K562 (cell line): ENCODE data around the gene SLC38A2. TPM values are rescaled to one million over a fixed set of nuclear protein-coding genes. Genes with fewer than 3 reads are reported as not detected.

Experiments
- EGR1 ChIP-seq: fragments of 450-650 bp; conservative IDR thresholded peaks from 2 replicates; pipeline ENCODE4 v1.6.1; 2017; ENCODE audit warnings: mild to moderate bottlenecking
- ETV1 ChIP-seq: fragments of 450-650 bp; conservative IDR thresholded peaks from 2 replicates; pipeline ENCODE4 v1.6.1; 2016; ENCODE audit warnings: missing genetic modification characterization, control low read depth, low read depth, missing compliant biosample characterization
- ETV5 ChIP-seq: sonication (generic); formaldehyde crosslinking; IDR thresholded peaks from 2 replicates; pipeline ENCODE4 v1.4.0; 2020; ENCODE audit warnings: low read depth, mild to moderate bottlenecking, missing genetic modification reagents
- GTF2F1 ChIP-seq: IDR thresholded peaks from 2 replicates; pipeline ENCODE4 v1.6.1; 2011; ENCODE audit warnings: low read depth, low read length, improper control_type of control experiment
- HMG20A ChIP-seq: fragments of 450-650 bp; formaldehyde crosslinking; conservative IDR thresholded peaks from 2 replicates; pipeline ENCODE4 v1.4.0; 2020; ENCODE audit warnings: mild to moderate bottlenecking, mixed read lengths
- MCM2 ChIP-seq: fragments of 450-650 bp; IDR thresholded peaks from 2 replicates; pipeline ENCODE4 v1.6.1; 2017; ENCODE audit warnings: low read depth, mild to moderate bottlenecking
- MCM5 ChIP-seq: fragments of 450-650 bp; IDR thresholded peaks from 2 replicates; pipeline ENCODE4 v1.6.1; 2016; ENCODE audit warnings: low read depth
- POLR2AphosphoS5 ChIP-seq: IDR thresholded peaks from 2 replicates; pipeline ENCODE4 v1.6.1; 2011; ENCODE audit warnings: mild to moderate bottlenecking, low read depth, low read length, moderate library complexity; ENCODE audit not compliant: control insufficient read depth, insufficient read depth
- SNIP1 ChIP-seq: fragments of 450-650 bp; IDR thresholded peaks from 2 replicates; pipeline ENCODE4 v1.7.1; 2017; ENCODE audit warnings: low read depth, mild to moderate bottlenecking
- STAT5B ChIP-seq: fragments of 250-450 bp; sonication (Bioruptor Pico); IDR thresholded peaks from 2 replicates; pipeline ENCODE4 v1.8.0; 2021; ENCODE audit warnings: mild to moderate bottlenecking, inconsistent platforms
- XRCC5 ChIP-seq: fragments of 200-400 bp; formaldehyde crosslinking; IDR thresholded peaks from 2 replicates; pipeline ENCODE4 v1.6.1; 2017; ENCODE audit warnings: low read depth, mild to moderate bottlenecking, low read length
- ZNF3 ChIP-seq: fragments of 250-450 bp; sonication (Bioruptor Pico); IDR thresholded peaks from 2 replicates; pipeline ENCODE4 v1.5.0; 2021; ENCODE audit warnings: mild to moderate bottlenecking, moderate library complexity
- ZNF347 ChIP-seq: fragments of 450-650 bp; formaldehyde crosslinking; IDR thresholded peaks from 2 replicates; pipeline ENCODE4 v1.4.0; 2020; ENCODE audit warnings: low read depth, mild to moderate bottlenecking, moderate library complexity
- ZNF511 ChIP-seq: sonication (generic); formaldehyde crosslinking; IDR thresholded peaks from 2 replicates; pipeline ENCODE4 v1.8.0; 2022; ENCODE audit warnings: mild to moderate bottlenecking, missing genetic modification reagents
- ZNF512 ChIP-seq: IDR thresholded peaks from 2 replicates; pipeline ENCODE4 v1.6.1; 2016; ENCODE audit warnings: missing genetic modification characterization, missing compliant biosample characterization
- ZNF707 ChIP-seq: fragments of 250-450 bp; sonication (Bioruptor Pico); conservative IDR thresholded peaks from 2 replicates; pipeline ENCODE4 v1.8.0; 2022; ENCODE audit warnings: inconsistent platforms, mild to moderate bottlenecking, moderate library complexity
- polyA plus RNA-seq, 8 experiments: library from polyadenylated mRNA; depleted of rRNA in 4 of 8; stranded (reverse) in 5 of 8; unstranded in 3 of 8; fragments of >200 nt; fragmentation: Nextera tagmentation in 2 of 8; fragmentation: Illumina TruSeq in 1 of 8; extraction: Ambion mirVana in 2 of 8; extraction: Trizol in 1 of 8; gene quantifications; 2 replicates each; pipeline versions ENCODE4 v1.2.1 to v1.2.3, GENCODE V29; 2011 to 2014; ENCODE audit warnings: inconsistent platforms in 1 of 8, missing spikeins in 1 of 8
- total RNA-seq, 7 experiments: library from RNA; depleted of rRNA in 6 of 7; stranded (reverse); fragments of >200 nt in 6 of 7; fragmentation: Illumina TruSeq in 2 of 7; extraction: Trizol in 2 of 7; gene quantifications; 2 replicates each; pipeline versions ENCODE4 v1.2.1 to v1.2.3, GENCODE V29; 2011 to 2021; ENCODE audit warnings: low replicate concordance in 1 of 7
- TF ChIP-seq, protein P1 (sequence below), 2 experiments: fragments of 150-350 bp in 1 of 2; IDR thresholded peaks; 2 replicates each; pipeline ENCODE4 v1.6.1; 2012 to 2016; ENCODE audit warnings: low read depth in 2 of 2, low read length in 2 of 2, mild to moderate bottlenecking in 1 of 2, moderate library complexity in 1 of 2
- TF ChIP-seq, protein P2 (sequence below), 2 experiments: fragments of 450-650 bp; IDR thresholded peaks; 2 replicates each; pipeline ENCODE4 v1.6.1; 2018; ENCODE audit warnings: mild to moderate bottlenecking in 2 of 2, low read depth in 1 of 2; ENCODE audit not compliant: partially characterized antibody in 2 of 2

The SLC38A2 gene
- total and polyA plus RNA-seq, 9 of the 15 experiments (the other 6 are each of a cell fraction or from before 2014, with no cell fraction given): 98.7 to 292 (median 143) TPM

- TF ChIP-seq ZNF512 (tag) (no peak), SNIP1 (0 out of 2 replicates have a peak, but pooled peaks have one; percentile 27), ETV5 (peak; percentile 54; the same call in 1 of the 2 replicates), ZNF511 (peak; percentile 81; the same call in 1 of the 2 replicates), ZNF347 (no peak), STAT5B (CRISPR knock-in tag) (no peak), MCM5 (no peak), ETV1 (no peak), XRCC5 (no peak), MCM2 (no peak), GTF2F1 (peak; percentile 91), EGR1 (peak; percentile 23; the same call in 1 of the 2 replicates), ZNF3 (CRISPR knock-in tag) (no peak), ZNF707 (CRISPR knock-in tag) (no peak), HMG20A (CRISPR knock-in tag) (no peak), POLR2AphosphoS5 (peak; percentile 99)
- TF ChIP-seq, protein P1, sequence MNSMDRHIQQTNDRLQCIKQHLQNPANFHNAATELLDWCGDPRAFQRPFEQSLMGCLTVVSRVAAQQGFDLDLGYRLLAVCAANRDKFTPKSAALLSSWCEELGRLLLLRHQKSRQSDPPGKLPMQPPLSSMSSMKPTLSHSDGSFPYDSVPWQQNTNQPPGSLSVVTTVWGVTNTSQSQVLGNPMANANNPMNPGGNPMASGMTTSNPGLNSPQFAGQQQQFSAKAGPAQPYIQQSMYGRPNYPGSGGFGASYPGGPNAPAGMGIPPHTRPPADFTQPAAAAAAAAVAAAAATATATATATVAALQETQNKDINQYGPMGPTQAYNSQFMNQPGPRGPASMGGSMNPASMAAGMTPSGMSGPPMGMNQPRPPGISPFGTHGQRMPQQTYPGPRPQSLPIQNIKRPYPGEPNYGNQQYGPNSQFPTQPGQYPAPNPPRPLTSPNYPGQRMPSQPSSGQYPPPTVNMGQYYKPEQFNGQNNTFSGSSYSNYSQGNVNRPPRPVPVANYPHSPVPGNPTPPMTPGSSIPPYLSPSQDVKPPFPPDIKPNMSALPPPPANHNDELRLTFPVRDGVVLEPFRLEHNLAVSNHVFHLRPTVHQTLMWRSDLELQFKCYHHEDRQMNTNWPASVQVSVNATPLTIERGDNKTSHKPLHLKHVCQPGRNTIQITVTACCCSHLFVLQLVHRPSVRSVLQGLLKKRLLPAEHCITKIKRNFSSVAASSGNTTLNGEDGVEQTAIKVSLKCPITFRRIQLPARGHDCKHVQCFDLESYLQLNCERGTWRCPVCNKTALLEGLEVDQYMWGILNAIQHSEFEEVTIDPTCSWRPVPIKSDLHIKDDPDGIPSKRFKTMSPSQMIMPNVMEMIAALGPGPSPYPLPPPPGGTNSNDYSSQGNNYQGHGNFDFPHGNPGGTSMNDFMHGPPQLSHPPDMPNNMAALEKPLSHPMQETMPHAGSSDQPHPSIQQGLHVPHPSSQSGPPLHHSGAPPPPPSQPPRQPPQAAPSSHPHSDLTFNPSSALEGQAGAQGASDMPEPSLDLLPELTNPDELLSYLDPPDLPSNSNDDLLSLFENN (IDR thresholded peaks at IDR 0.05; ENCODE audit: low read depth in 2 of 2, low read length in 2 of 2): peak in 1 of 2 experiments; percentile 82; a peak in 2 of 4 replicates
- TF ChIP-seq, protein P2, sequence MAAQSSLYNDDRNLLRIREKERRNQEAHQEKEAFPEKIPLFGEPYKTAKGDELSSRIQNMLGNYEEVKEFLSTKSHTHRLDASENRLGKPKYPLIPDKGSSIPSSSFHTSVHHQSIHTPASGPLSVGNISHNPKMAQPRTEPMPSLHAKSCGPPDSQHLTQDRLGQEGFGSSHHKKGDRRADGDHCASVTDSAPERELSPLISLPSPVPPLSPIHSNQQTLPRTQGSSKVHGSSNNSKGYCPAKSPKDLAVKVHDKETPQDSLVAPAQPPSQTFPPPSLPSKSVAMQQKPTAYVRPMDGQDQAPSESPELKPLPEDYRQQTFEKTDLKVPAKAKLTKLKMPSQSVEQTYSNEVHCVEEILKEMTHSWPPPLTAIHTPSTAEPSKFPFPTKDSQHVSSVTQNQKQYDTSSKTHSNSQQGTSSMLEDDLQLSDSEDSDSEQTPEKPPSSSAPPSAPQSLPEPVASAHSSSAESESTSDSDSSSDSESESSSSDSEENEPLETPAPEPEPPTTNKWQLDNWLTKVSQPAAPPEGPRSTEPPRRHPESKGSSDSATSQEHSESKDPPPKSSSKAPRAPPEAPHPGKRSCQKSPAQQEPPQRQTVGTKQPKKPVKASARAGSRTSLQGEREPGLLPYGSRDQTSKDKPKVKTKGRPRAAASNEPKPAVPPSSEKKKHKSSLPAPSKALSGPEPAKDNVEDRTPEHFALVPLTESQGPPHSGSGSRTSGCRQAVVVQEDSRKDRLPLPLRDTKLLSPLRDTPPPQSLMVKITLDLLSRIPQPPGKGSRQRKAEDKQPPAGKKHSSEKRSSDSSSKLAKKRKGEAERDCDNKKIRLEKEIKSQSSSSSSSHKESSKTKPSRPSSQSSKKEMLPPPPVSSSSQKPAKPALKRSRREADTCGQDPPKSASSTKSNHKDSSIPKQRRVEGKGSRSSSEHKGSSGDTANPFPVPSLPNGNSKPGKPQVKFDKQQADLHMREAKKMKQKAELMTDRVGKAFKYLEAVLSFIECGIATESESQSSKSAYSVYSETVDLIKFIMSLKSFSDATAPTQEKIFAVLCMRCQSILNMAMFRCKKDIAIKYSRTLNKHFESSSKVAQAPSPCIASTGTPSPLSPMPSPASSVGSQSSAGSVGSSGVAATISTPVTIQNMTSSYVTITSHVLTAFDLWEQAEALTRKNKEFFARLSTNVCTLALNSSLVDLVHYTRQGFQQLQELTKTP (IDR thresholded peaks at IDR 0.05; ENCODE audit: low read depth in 1 of 2, partially characterized antibody in 2 of 2): peak; percentile 77 to 79
These were observed at the start of gene SLC38A2 (continued) for GRCh38 chr12:46372544-46373300.
